Globus pallidus (tissue), 1 donor: ENCODE results near the gene BORA.
"Not testable (repeated sequence)": the region's sequence is repeated elsewhere in the genome, so short reads cannot be mapped to it uniquely, and the experiment has no call there.

Experiments
- DNase-seq: peaks from one replicate; pipeline ENCODE4 v3.0.0-alpha.2; 2015; ENCODE audit warnings: low spot score

Gene BORA

DNA sequence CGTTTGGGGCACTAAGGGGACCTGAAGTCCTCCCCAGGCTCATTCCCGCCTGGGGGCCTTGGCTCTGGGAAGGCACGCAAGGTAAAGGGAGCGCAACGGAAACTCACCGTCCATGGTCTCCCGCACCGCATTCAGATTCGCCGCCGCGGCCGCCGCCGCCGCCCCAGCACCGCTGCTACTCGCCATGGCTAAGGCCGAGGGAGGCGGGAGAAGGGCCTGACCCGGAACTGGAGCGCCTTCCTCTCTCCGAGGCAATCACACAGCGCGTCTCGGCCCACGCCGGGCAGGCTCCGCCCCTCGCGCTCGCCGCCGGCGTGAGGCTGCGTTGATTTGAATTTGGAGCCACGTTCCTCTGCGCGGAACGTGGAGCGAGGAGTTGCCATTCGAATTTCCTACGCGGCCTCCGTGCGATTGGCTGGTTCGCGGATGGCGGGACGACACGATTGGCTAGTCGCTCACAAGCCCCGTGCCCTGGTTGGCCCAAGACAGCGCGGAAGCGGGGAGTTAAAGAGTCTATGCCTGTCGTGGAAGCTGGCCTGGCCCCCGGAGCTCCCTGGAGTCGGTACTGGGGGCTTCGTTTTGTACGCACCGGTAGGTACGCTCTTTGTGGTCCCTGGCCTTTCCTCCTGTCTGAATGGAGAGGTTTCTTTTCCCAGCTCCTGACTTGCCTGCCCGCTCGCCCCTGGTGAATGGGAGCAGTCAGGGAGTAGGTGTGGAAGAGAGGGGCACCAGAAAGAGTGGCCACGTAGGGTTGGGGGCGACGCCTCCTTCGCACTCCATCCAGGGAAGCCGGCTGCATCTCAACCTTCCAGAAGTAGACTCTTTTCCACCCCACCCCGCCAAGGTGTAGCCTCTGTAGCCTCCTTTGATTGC, at the start of gene BORA, which contains the start of gene MZT1:
TSS of gene BORA (plus strand) at position 507 of the 873 bp plus-strand sequence. CDS start 1,018 bp downstream, outside the sequence.
TSS of gene MZT1 (minus strand) at position 213 of the 873 bp plus-strand sequence. CDS start at position 186, 27 bp downstream.
- peak; percentile 91 for DNase-seq

DNA sequence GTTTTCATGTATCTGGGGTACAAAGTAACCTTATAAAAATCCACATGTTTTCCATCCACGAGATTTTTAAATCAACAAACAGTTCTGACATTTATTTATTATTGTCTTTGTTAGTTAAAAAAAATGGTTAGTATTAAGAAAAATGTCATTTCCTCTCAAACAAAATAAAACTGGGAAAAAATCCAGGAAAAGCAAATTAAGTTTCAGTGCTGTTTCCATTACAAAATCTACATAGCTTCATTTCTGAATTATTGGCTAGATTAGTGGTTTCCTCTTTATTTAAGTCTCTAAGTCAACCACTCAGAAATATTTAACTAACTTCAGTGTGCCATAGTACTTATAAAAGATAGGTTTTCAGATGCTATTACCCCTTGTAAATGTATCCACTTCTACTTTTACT, 49.4 kb upstream of the BORA start:
- DNase-seq = no peak

DNA sequence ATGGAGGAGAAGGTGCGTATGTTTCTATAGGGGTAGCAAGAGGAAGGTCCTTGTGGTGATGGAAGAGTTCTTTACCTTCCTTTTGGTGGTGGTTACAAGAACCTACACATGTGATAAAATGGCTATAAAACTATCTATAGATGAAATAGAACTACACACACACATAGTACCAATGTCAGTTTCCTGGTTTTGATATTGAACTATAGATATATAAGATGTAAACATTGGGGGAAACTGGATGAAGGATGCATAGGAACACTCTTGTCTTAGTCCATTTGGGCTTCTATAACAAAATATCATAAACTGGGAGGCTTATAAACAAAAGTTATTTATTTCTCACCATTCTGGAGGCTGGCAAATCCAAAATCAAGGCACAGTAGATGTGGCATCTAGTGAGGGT, 47.4 kb upstream of the BORA start:
- no peak for DNase-seq

DNA sequence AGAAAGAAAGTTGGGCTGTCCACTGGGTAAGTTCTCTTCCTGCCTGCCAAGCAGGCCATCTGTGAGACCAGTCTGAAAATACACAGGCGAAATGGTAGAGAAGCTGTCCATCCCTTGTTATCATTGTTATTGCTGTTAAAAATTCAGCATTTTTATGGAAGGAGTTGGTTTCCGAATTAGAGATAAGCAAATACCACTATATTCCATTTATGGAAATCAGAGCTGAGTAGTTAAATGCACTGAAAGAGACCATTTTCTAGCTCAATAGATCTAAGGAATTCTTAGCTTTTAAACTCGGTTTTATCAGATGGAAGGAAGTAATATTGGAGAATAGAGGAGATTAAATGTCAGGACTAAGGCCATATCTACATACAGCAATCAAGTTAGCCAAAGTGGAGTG, 41.0 kb upstream of the BORA start:
- no peak for DNase-seq

DNA sequence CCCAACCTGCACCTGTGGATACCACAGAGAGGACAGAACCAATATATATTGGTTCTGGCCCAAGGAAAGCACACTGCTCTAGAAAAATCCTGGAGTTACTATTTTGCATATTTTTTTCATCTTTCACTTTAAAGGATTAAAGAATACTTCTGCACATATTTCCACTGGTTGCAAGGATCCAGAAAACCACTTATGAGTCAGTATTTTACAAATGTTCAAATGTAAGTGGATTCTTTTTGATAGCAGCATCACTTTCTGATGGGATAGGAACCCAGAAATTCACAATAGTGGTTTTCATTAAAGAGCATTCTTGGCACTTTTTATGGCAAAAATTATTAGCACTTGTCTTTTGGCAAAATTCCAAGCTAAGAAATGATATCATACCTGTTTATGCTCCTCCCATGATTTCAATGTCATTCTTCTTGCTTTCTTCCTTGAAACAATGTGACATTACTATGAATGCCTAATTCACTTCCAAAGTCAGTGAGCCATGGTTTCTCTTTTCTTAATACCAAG, 38.5 kb upstream of the BORA start:
- DNase-seq = no peak

DNA sequence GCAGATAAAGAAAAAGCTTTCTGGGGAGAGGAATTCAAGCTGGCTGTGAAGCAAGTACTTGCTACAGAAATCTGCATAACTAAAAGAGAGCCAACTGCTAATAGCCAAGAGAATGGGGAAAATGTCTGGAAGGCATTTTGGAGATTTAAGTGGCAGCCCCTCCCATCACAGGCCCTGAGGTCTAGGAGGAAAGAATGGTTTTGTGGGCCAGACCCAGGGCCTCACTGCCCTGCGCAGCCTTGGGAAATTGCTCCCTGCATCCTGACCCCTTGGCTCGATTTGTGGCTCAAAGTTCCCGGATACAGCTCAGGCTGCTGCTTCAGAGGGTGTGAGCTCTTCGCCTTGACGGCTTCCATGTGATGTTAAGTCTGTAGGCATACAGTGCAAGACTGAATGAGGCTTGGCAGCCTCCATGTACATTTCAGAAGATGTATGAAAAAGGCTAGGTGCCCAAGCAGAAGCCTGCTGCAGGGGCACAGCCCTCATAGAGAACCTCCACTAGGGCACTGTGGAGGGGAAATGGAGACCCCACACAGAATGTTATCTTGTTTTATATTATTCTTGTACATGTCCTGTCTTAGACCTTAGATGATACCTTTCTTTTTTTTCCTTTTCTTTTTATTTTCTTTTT, 34.7 kb upstream of the BORA start:
- no peak for DNase-seq

DNA sequence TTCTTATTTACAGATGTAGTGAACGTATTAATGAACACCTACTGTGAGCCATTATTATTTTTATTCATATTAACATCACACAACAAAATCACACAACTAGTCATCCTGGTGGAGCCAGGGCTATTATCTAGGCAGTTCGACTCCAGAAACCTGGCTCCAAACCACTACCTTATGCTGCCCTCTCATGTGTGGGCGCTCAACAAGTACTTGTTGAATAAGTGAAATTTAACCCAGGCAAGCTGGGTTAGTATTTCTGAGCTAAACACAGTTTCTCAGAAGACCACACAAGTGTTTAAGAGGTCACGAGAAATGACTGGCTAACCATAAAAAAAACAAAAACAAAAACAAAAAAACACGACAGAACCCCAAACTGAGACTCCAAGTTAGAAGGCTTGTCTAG, 33.9 kb upstream of the BORA start:
- DNase-seq = no peak

DNA sequence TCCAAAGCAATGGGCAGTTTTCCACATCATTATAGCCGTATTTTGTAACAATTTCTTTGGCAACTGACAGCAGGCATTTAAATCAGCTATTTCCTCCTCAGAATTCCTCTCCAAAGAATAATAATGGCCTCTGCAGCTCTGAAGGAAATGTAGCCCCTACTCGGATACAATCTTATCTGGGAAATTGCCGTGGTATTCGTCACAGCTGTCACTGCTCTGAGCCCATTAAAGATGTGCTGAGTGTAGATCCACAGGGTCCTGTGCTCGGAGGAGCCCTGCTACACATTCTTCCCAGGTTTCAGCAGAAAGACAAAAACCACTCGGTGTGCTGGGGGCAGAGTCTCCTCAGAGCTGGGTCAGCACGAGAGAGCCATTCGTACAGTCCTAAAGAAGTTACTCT, 33.4 kb upstream of the BORA start:
- no peak for DNase-seq

DNA sequence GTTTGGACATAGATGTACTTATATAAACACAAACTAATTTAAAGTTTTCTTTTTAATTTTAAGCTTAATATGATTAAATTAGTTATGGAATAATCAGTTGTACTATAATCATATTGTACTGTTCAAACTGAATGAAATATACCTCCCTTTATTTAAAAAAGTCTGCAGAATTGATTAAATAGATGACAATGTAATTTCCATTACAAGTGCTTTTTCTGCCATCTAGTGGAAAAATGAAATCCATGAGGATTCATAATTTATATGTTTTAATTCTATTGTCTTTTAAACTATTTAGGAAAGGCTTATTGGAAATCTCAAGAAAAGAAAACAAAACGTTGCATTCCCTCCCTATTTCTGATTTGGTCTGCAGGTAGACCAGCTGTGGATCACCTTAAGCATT, 31.1 kb upstream of the BORA start:
- peak; percentile 5 for DNase-seq

DNA sequence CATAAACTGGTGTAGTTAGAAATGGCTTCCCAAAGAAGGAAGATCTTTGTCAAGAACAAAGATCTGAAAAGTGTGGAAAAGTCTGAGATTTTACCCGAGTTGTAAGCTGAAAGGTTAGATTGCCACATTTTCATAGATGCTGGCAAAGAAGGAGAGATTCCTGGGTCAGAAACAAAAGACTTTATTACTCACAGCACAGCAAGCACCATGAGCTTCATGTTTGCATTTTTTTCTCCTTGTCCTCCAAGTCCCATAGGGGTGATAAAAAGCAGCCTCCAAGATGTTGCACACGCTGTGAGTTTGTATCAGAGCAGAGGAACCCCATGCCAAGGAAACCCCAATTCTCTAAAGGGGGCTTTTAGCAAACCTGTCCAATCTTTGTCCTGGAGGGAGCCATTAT, 29.6 kb upstream of the BORA start:
- DNase-seq = no peak

DNA sequence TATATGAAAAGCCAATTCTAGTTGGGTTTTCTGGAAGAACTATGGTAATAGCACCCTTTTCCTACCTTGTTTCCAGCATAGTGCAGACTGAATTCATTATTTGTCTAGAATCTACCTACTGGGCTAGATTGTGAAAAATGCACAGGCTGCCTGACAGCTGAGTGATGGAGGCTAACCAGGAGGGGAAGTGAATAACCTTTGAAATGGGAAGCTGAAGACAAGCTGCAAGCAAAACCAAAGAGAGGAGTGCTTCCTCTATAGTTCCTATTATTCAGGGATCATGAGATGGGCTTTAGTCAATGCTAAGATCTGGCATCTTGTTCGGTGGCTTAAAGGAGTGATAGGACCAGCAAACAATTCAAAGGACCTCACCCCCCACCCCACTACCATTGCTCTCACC, 27.2 kb upstream of the BORA start:
- DNase-seq = no peak

DNA sequence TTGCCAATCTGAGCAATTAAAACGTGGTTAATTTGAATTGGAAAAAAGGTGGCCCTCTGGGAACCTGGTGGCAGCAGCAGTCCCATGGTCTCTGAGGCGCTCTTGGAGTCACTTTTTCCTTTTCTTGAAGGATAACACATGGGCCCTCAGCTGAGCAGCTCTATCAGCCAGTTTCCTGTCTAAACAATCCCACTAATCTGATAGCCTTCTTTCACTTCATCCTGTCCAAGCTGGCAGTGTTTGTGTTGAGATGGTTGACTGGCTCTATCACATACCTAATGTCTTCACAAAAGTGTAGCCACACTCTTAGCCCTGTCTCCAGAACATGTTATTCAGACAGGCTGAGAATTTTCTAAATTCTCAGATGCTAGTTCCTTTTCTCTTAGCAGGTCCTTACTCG, 10.9 kb upstream of the BORA start:
- no peak for DNase-seq

DNA sequence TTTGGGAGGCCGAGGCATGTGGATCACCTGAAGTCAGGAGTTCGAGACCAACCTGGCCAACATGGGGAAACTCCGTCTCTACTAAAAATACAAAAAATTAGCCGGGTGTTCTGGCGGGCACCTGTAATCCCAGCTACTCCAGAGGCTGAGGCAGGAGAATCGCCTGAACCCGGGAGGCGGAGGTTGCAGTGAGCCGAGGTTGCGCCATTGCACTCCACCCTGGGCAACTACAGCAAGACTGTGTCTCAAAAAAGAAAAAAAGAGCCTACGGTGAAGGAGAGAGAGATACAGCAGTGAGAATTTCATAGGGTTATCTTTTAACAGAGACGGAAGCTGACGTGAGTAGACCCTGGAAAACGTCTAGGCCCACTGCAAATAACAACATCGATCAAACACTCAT, 1.5 kb upstream of the BORA start:
- DNase-seq = not testable (repeated sequence)

DNA sequence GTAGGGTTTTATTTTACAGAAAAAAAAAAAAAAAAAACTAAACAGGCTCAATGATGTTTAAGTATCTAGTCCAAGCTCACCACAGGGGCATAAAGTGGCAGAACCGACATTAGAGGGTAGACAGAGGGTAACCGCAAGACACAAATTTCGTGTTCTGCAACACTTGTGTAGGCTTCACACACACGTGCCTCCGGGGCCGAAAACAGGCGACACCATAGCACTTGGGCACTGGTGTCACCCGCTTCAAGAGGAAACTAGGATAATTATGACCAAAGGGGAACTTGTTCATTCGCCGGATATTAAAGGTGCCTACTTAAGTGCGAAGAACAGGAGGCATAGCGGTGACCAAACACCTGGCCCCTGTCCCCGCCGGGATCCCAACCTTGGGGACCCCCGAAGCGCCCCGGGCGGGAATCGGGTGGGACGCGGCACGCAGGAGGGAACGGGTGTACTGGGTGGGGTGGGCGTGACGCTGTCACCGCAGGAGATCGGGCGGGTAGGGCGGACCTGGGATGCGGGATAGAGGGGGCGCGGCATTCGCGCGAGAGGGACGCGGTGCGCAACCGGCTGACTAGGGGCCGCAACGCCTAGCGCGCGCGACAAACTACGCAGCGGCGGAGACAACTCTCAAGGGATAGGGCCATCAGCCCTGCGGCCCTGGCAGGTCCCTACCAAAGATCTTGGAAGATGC, 852 bp upstream of the BORA start:
- DNase-seq = no peak

DNA sequence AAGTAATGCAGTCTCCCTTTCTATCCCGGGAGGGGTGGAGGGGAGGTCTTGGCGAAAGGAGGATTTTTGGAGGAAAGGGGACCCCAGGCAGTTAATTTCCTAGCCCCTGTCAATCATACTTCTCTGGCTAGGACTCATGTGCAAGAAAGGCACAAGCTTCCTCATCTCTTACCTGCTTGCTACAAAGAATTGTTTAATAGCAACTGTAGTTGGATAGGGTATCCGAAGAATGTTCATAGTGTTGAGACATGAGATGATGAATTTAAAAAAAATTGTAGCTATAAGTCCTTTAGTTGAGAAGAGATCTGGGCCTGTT, 525 bp downstream of the BORA start:
- DNase-seq = no peak

DNA sequence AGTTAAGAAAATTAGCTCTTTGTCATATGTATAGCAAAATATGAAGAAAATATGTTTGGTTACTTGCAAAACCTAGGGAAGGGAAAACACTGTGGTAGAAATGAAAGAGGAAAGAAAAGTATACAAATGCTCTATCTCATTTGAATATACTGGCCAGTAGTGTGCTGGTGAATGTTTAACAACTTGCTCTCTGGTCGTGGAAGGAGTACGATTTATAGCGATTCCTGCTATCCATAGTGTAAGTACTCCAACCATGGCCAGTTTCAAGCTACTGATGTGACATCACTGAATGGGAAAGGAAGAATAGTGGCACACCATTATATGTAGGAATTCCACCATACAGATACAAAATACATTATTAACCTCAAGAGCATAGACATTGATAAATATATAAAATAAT, 9.3 kb downstream of the BORA start:
- no peak for DNase-seq

DNA sequence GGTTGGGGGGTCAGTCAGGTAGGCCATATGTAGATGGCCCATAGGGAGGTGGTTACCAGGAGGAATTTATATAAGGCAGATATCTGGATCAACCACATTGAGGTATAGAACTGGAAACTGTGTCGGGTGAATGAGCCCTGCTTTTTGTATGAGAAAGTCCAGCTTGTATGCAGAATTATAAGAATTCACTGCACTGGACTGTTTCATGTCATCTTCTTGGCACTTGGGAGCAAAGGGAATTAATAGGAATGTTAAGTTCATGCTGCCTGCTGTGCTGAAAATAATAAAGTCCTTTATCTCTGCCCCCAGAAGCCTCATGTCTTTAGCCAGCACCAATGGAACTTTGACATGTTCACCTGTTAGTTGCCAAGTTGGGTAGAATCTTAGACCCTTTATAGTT, 12.3 kb downstream of the BORA start:
- no peak for DNase-seq

DNA sequence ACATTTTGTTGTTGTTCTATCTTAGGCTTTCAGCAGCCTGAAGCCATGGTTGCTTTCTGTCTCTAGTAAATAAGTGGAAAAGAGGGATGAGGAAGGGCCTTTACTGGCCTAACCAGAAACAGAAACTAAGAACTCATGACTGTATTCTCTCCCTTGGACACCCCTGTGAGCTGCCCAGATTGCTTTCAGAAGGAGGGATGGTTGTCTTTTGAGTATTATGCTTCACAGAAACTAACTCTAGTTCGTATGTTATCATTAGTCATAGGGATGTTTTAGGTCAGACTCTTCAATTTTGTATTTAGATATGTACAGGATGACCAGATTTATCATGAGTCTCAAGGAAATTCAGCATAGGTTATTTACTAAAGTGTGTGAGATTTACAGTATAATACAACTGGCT, 17.5 kb downstream of the BORA start:
- DNase-seq = no peak

DNA sequence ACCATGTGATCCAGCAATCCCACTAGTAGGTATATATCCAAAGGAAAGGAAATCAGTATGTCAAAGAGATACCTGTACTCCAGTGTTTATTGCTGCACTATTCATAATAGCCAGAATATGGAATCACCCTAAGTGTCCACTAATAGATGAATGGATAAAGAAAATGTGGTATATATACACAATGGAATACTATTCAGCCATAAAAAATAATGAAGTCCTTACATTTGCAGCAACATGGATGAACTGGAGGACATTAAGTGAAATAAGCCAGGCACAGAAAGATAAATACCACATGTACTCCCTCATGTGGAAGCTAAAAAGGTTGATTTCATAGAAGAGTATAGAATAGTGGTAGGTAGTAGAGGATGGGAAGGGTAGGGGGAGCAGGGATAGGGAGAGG, 23.5 kb downstream of the BORA start:
- DNase-seq = no peak

DNA sequence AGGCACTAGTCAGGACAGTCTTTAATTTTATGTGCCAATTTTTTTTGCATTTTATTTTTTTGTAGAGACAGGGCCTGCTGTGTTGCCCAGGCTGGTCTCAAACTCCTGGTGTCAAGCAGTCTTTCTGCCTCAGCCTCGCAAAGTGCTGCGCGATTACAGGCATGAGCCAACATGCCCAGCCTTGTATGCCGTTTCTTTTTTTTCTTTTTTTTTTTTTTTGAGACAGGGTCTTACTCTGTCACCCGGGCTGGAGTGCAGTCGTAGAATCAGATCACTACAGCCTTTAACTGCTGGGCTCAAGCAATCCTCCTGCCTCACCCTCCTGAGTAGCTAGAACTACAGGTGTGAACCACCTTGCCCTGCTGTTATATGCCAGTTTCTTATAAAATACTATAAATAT, 26.4 kb downstream of the BORA start:
- DNase-seq = no peak

DNA sequence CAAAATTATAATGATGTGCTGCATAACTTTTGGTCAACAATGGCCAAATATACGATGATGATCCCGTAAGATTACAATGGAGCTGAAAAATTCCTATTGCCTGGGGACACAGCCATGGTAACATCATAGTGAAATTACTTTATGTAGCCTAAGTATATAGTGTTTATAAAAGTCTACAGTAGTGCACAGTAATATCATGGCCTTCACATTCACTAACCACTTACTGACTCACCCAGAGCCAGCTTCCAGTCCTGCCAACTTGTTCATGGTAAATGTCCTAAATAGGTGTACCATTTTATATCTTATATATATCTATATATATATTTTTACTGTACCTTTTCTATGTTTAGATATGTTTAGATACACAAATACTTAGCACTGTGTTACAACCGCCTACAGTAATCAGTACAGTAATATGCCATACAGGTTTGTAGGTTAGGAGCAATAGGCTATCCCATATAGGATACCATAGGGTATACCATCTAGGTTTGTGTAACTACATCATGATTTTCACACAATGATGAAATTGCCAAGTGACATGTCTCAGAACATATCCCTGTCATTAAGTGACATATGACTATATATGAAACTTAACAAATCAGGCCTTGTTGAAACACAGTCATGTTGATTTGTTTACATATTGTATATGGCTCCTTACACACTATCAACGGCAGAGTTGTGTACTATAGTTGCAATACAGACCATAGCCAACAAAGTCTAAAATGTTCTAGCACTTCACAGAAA, 30.2 kb downstream of the BORA start:
- no peak for DNase-seq

DNA sequence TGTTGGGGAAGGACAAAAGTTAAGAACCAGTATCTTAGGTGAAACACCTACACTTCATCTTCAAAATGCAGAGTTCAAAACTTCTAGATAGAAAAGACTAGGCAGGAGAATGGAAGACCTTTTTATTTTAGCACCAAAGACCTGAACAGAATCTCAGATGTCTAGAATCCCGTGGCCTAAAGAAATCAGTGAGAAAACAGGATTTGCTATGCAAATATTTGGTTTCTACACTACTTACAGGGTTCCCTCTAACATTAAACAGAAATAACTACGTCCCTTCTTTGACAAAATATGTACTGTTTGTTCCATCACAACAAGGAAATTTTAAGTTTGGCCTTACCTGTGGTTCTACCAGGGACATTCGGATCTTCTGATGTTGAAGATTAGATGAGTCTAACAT, 32.5 kb downstream of the BORA start:
- no peak for DNase-seq
